Neural crest cell (in vitro differentiated cells): ENCODE results near the gene NOTUM. TPM values are rescaled to one million over a fixed set of nuclear protein-coding genes. Genes with fewer than 3 reads are reported as not detected.

Source experiments
- DNase-seq: peaks from one replicate; pipeline ENCODE4 v3.0.0; 2021; ENCODE audit warnings: low read depth, mixed read lengths, low spot score
- H3K27ac Mint-ChIP-seq: one replicate; pipeline ENCODE4 v1.8.0; 2021; ENCODE audit warnings: mild to moderate bottlenecking, mixed read lengths; ENCODE audit not compliant: unreplicated experiment
- H3K27me3 Mint-ChIP-seq: 2 replicates; pipeline ENCODE4 v1.8.0; 2021; ENCODE audit warnings: low read depth, mild to moderate bottlenecking, mixed read lengths
- H3K36me3 Mint-ChIP-seq: 2 replicates; pipeline ENCODE4 v1.8.0; 2021; ENCODE audit warnings: low read depth, mild to moderate bottlenecking, mixed read lengths
- H3K4me1 Mint-ChIP-seq: 2 replicates; pipeline ENCODE4 v1.8.0; 2021; ENCODE audit warnings: mixed read lengths
- H3K4me3 Mint-ChIP-seq: one replicate; pipeline ENCODE4 v1.8.0; 2021; ENCODE audit warnings: mild to moderate bottlenecking, mixed read lengths
- H3K9me3 Mint-ChIP-seq: 2 replicates; pipeline ENCODE4 v1.8.0; 2021; ENCODE audit warnings: mixed read lengths
- total RNA-seq: library from RNA; stranded (reverse); gene quantifications from 2 replicates; pipeline ENCODE4 v1.2.1, GENCODE V29; 2021
- TF ChIP-seq, protein P1 (sequence below): fragments of 200-600 bp; sonication (generic); conservative IDR thresholded peaks from 2 replicates; pipeline ENCODE4 v1.5.0; 2021; ENCODE audit warnings: antibody characterized with exemption, mild to moderate bottlenecking

Gene NOTUM
- total RNA-seq, 1 donor from 2014 or later = 6.3 TPM

GRCh38 chr17:81980707-81981343 is 19.8 kb upstream of the NOTUM start:
- no peak overlapping the region for H3K27ac Mint-ChIP-seq
- no peaks in the 10 kb centered on the region for H3K9me3 Mint-ChIP-seq
- TF ChIP-seq, protein P1, sequence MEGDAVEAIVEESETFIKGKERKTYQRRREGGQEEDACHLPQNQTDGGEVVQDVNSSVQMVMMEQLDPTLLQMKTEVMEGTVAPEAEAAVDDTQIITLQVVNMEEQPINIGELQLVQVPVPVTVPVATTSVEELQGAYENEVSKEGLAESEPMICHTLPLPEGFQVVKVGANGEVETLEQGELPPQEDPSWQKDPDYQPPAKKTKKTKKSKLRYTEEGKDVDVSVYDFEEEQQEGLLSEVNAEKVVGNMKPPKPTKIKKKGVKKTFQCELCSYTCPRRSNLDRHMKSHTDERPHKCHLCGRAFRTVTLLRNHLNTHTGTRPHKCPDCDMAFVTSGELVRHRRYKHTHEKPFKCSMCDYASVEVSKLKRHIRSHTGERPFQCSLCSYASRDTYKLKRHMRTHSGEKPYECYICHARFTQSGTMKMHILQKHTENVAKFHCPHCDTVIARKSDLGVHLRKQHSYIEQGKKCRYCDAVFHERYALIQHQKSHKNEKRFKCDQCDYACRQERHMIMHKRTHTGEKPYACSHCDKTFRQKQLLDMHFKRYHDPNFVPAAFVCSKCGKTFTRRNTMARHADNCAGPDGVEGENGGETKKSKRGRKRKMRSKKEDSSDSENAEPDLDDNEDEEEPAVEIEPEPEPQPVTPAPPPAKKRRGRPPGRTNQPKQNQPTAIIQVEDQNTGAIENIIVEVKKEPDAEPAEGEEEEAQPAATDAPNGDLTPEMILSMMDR = no peak
- H3K36me3 Mint-ChIP-seq = peaks cover 4% of the 10 kb centered on the region
- peaks cover 4% of the 10 kb centered on the region for H3K27me3 Mint-ChIP-seq
- DNase-seq = no peak
- peak overlapping the region; percentile 85 for H3K4me3 Mint-ChIP-seq
- H3K4me1 Mint-ChIP-seq = peaks cover 16% of the 10 kb centered on the region

GRCh38 chr17:81980122-81980521 is 19.1 kb upstream of the NOTUM start:
- no peak overlapping the region for H3K27ac Mint-ChIP-seq
- H3K9me3 Mint-ChIP-seq = no peaks in the 10 kb centered on the region
- TF ChIP-seq, protein P1 = no peak
- DNase-seq = no peak
- H3K36me3 Mint-ChIP-seq = peaks cover 3% of the 10 kb centered on the region
- H3K27me3 Mint-ChIP-seq = peaks cover 4% of the 10 kb centered on the region
- H3K4me3 Mint-ChIP-seq = peak overlapping the region; percentile 85
- peaks cover 16% of the 10 kb centered on the region for H3K4me1 Mint-ChIP-seq

DNA sequence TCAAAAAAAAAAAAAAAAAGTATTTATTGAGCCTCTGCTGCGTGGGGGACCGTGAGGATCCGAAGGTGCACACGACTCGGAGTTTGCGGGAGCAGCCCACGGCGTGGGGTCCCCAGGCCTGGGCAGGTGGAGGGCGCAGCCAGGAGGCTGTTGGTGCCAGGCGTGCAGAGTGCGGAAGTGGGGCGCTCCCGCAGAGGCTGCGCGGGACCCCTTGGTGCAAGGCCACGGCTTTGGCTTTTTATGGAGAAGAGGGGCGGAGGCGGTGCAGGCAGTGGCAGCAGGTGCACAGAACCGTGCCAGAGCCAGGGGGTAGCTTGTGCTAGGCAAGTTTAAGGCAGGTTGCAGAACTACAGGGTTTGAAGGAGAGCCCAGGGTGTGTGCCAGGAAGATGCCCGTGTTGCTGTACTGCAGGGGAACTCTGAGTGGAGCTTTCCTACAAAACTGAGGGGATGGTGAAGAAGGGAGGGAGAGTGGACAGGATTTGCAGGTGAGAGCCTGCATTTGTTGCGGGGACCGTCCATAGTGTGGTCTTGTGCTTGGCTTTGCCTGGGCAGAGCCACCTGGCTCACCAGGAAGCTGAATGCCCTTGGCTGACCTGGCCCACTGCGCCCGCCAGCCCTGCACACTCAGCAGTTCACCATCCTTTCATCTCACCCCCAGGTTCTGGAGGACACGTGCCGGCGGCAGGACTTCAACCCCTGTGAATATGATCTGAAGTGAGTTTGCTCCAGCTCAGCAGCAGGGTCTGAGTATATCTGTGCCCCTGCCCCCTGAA is 17.7 kb upstream of the NOTUM start:
- H3K9me3 Mint-ChIP-seq = no peaks in the 10 kb centered on the region
- H3K27ac Mint-ChIP-seq = peak overlapping the region; percentile 78

DNA sequence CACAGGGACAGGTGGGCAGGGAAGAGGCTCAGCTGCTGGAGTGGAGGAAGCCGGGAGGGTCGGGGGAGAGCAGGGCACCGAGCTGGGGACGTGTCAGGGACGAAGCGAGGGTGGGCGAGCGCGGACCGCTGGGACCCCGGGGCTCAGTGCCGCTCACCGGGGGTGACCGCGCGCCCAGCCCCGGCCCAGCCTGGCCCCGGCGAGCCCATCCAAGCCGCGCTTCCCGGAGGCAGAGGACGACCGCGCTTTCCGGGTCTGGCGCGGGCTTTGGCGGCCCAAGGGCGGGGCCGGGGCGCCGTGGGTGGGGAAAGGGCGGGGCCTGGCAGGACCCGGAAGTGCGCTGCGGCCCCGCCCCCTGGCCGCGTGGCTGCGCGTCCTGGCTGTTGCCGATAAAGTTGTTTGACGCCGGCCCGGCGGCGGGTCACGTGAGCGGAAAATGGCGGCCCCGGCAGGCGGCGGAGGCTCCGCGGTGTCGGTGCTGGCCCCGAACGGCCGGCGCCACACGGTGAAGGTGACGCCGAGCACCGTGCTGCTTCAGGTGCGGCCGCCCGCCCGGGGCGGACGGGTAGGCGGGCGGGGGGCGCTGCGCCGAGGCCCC is 16.3 kb upstream of the NOTUM start, which contains the start of gene ASPSCR1:
TSS of gene ASPSCR1 (plus strand) at position 419 of the 598 bp plus-strand sequence. CDS start at position 437, 18 bp downstream.
- TF ChIP-seq, protein P1 = no peak
- Mint-ChIP-seq H3K9me3 (peaks cover 2% of the 10 kb centered on the region), H3K27ac (peak within 1 kb of the TSS; percentile 93)

More for the DNA sequence above, 17.7 kb upstream of the NOTUM start:
- peak overlapping the region; percentile 85 for H3K4me3 Mint-ChIP-seq
- H3K27me3 Mint-ChIP-seq = peaks cover 4% of the 10 kb centered on the region
- TF ChIP-seq, protein P1 = no peak
- peaks cover 3% of the 10 kb centered on the region for H3K36me3 Mint-ChIP-seq
- no peak for DNase-seq
- peaks cover 16% of the 10 kb centered on the region for H3K4me1 Mint-ChIP-seq

GRCh38 chr17:81976332-81977210 is 15.6 kb upstream of the NOTUM start:
- TF ChIP-seq, protein P1 = no peak
- H3K9me3 Mint-ChIP-seq = peaks cover 3% of the 10 kb centered on the region
- DNase-seq = no peak
- peaks cover 3% of the 10 kb centered on the region for H3K36me3 Mint-ChIP-seq
- H3K4me1 Mint-ChIP-seq = peaks cover 16% of the 10 kb centered on the region
- peaks cover 4% of the 10 kb centered on the region for H3K27me3 Mint-ChIP-seq
- peak overlapping the region; percentile 93 for H3K27ac Mint-ChIP-seq
- H3K4me3 Mint-ChIP-seq = peak overlapping the region; percentile 90

More for the DNA sequence above, 16.3 kb upstream of the NOTUM start, which contains the start of gene ASPSCR1:
- Mint-ChIP-seq H3K4me1 (peaks cover 16% of the 10 kb centered on the region), H3K36me3 (peaks cover 3% of the 10 kb centered on the region), H3K4me3 (peak within 1 kb of the TSS; percentile 90), H3K27me3 (peaks cover 4% of the 10 kb centered on the region)
- peak; percentile 83 for DNase-seq
